PC-9 (cell line): ENCODE data around the gene SASH1. TPM values are rescaled to one million over a fixed set of nuclear protein-coding genes. Genes with fewer than 3 reads are reported as not detected.
A peak's percentile ranks its signal among the peaks of the same experiment; 100 is the strongest.

Experiments used
- BruUV-seq: library from RNA; stranded (reverse); fragments of 400-500 nt; replicated peaks from 2 replicates; lab custom pipeline; 2021; lab: Mats Ljungman, UMichigan
- CTCF ChIA-PET: fragments of 300-600 bp; sonication (Branson Sonifier 250); formaldehyde crosslinking; loops from one replicate; lab custom pipeline; 2022; ENCODE audit warnings: antibody characterized with exemption; lab: Charles Lee
- POLR2A ChIA-PET: fragments of 300-600 bp; sonication (Branson Sonifier 250); formaldehyde crosslinking; loops from one replicate; lab custom pipeline; 2022; ENCODE audit warnings: antibody characterized with exemption; ENCODE audit not compliant: unreplicated experiment; lab: Charles Lee
- DNase-seq, 2 experiments: peaks; one replicate each; pipeline versions ENCODE4 v3.0.0 to v3.0.0-alpha.2; 2015 to 2022; ENCODE audit warnings: mixed read lengths in 1 of 2
- H2AFZ ChIP-seq: fragments of 200-600 bp; sonication (generic); 2 replicates; pipeline ENCODE4 v1.8.1; 2017; ENCODE audit warnings: antibody characterized with exemption
- H3F3A ChIP-seq: fragments of 200-600 bp; sonication (generic); 2 replicates; pipeline ENCODE4 v1.8.1; 2017; ENCODE audit warnings: antibody characterized with exemption, mild to moderate bottlenecking, low read depth; ENCODE audit not compliant: insufficient read depth
- H3K27ac ChIP-seq: fragments of 200-600 bp; sonication (generic); 2 replicates; pipeline ENCODE4 v1.6.1; 2016; ENCODE audit warnings: mixed run types
- H3K27me3 ChIP-seq: fragments of 200-600 bp; sonication (generic); 2 replicates; pipeline ENCODE4 v1.6.1; 2016; ENCODE audit warnings: low read depth, mixed run types; ENCODE audit not compliant: insufficient read depth
- H3K36me3 ChIP-seq: fragments of 200-600 bp; sonication (generic); 2 replicates; pipeline ENCODE4 v1.6.1; 2016; ENCODE audit warnings: low read depth, mixed run types
- H3K4me1 ChIP-seq: fragments of 200-600 bp; sonication (generic); replicated peaks from 2 replicates; pipeline ENCODE4 v1.6.1; 2016; ENCODE audit warnings: mixed run types; ENCODE audit not compliant: insufficient read depth
- H3K4me2 ChIP-seq: fragments of 200-600 bp; sonication (generic); 2 replicates; pipeline ENCODE4 v1.6.1; 2017; ENCODE audit warnings: mixed run types
- H3K4me3 ChIP-seq: fragments of 200-600 bp; sonication (generic); 2 replicates; pipeline ENCODE4 v1.6.1; 2016; ENCODE audit warnings: mixed run types
- H3K79me2 ChIP-seq: fragments of 200-600 bp; sonication (generic); 2 replicates; pipeline ENCODE4 v1.6.1; 2017; ENCODE audit warnings: low read depth, mixed run types
- H3K9me2 ChIP-seq: fragments of 200-600 bp; sonication (generic); 2 replicates; pipeline ENCODE4 v1.8.1; 2017; ENCODE audit warnings: mild to moderate bottlenecking; ENCODE audit not compliant: insufficient read depth
- H3K9me3 ChIP-seq: fragments of 200-600 bp; sonication (generic); 2 replicates; pipeline ENCODE4 v1.8.1; 2016; ENCODE audit warnings: low read depth; ENCODE audit not compliant: insufficient read depth
- H4K20me1 ChIP-seq: fragments of 200-600 bp; sonication (generic); 2 replicates; pipeline ENCODE4 v1.8.1; 2017; ENCODE audit not compliant: insufficient read depth
- EZH2 ChIP-seq: fragments of 200-600 bp; sonication (generic); IDR thresholded peaks from 2 replicates; pipeline ENCODE4 v1.8.0; 2017; ENCODE audit warnings: antibody characterized with exemption, low read depth
- intact Hi-C: fragments of 100-400 bp; cut with micrococcal nuclease; formaldehyde crosslinking; loops from one replicate; pipeline ENCODE4 v1.10.0; 2022; ENCODE audit not compliant: unreplicated experiment
- total RNA-seq: library from RNA; stranded (reverse); gene quantifications from 2 replicates; pipeline ENCODE4 v1.2.3, GENCODE V29; 2021
- TF ChIP-seq, protein P1 (sequence below): fragments of 200-600 bp; sonication (generic); conservative IDR thresholded peaks from 2 replicates; pipeline ENCODE4 v1.6.1; 2017; ENCODE audit warnings: mixed run types, antibody characterized with exemption, mild to moderate bottlenecking, moderate library complexity

Gene SASH1
- total RNA-seq, 1 experiment from 2014 or later = 32.9 TPM

DNA sequence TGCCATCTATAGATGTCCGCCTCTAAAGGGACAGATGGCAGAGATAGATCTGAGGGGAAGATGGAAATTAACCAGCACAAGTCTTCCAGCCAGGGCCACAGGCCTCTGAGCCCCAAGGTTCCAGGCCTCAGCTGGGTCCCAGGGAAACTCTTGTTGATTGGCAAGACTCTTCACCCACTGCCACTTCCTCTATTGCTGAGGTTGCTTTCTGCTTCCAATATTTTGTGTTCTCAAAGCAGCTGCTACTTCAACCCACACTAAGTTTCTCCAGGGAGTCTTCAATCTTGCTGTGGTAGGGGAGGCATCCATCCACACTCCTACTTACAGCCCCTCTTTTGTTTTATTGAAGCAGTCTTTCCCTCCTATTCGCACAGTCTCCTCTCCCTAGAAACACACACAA is 36.4 kb upstream of the SASH1 start:
- CTCF ChIA-PET = no interaction called here
- Histone ChIP-seq H3K4me1 (peaks cover 34% of the 10 kb centered on the region), H3K36me3 (no peaks in the 10 kb centered on the region), H3K79me2 (no peaks in the 10 kb centered on the region), H3K4me3 (no peak overlapping the region), H3K27ac (peak overlapping the region; percentile 88), H2AFZ (no peak overlapping the region), H3K9me3 (no peaks in the 10 kb centered on the region), H3F3A (peaks cover 17% of the 10 kb centered on the region), H3K4me2 (peak overlapping the region; percentile 68), H3K27me3 (no peaks in the 10 kb centered on the region), H4K20me1 (no peaks in the 10 kb centered on the region), H3K9me2 (no peaks in the 10 kb centered on the region)
- intact Hi-C loops = loop anchor here (2.0 to 5.0 kb wide), 3 partner anchors 101 to 799 kb away; partner anchors contain the start of gene SAMD5
- POLR2A ChIA-PET = no interaction called here
- no peak for DNase-seq
- TF ChIP-seq EZH2 = no peak
- TF ChIP-seq, protein P1, sequence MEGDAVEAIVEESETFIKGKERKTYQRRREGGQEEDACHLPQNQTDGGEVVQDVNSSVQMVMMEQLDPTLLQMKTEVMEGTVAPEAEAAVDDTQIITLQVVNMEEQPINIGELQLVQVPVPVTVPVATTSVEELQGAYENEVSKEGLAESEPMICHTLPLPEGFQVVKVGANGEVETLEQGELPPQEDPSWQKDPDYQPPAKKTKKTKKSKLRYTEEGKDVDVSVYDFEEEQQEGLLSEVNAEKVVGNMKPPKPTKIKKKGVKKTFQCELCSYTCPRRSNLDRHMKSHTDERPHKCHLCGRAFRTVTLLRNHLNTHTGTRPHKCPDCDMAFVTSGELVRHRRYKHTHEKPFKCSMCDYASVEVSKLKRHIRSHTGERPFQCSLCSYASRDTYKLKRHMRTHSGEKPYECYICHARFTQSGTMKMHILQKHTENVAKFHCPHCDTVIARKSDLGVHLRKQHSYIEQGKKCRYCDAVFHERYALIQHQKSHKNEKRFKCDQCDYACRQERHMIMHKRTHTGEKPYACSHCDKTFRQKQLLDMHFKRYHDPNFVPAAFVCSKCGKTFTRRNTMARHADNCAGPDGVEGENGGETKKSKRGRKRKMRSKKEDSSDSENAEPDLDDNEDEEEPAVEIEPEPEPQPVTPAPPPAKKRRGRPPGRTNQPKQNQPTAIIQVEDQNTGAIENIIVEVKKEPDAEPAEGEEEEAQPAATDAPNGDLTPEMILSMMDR = no peak
- BruUV-seq = no TSS peak

DNA sequence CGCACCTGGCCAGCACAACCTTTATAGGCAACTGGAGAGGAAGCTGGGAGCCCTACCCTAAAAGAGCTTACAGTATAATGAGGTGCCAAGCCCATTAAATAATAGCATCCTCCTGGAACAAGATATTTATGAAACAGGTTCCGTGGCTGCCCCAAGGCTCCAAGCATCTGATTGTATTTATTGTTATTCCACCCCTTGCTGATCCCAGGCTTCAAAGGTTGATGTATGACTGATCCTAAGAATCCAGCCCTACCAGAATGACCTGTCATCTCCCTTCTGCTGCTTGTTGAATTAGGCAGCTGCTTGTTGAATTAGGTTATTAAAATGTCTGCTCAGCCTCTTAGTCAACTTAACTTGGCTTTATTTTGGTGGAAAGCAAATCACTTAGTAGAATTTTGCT is 35.2 kb upstream of the SASH1 start:
- POLR2A ChIA-PET = interaction anchor here (0.7 kb wide), 1 partner anchor 9 kb away, joined by 4 read pairs; no protein-coding TSS in a partner anchor
- Histone ChIP-seq H3K27ac (peak overlapping the region; percentile 88), H4K20me1 (no peaks in the 10 kb centered on the region), H3K36me3 (no peaks in the 10 kb centered on the region), H3K4me3 (no peak overlapping the region), H2AFZ (no peak overlapping the region), H3K9me2 (no peaks in the 10 kb centered on the region), H3K4me1 (peaks cover 34% of the 10 kb centered on the region), H3K9me3 (no peaks in the 10 kb centered on the region), H3F3A (peaks cover 17% of the 10 kb centered on the region), H3K79me2 (no peaks in the 10 kb centered on the region), H3K4me2 (peak overlapping the region; percentile 68), H3K27me3 (no peaks in the 10 kb centered on the region)
- no peak for TF ChIP-seq EZH2
- TF ChIP-seq, protein P1 = no peak
- intact Hi-C loops = loop anchor here (1.0 to 5.0 kb wide), 6 partner anchors 35 to 800 kb away; partner anchors contain the start of genes SAMD5 and SASH1
- no TSS peak for BruUV-seq
- DNase-seq = peak; percentile 54 to 98
- CTCF ChIA-PET = interaction anchor here (0.6 kb wide), 2 partner anchors 138 to 196 kb away, joined by 4 read pairs; no protein-coding TSS in a partner anchor

DNA sequence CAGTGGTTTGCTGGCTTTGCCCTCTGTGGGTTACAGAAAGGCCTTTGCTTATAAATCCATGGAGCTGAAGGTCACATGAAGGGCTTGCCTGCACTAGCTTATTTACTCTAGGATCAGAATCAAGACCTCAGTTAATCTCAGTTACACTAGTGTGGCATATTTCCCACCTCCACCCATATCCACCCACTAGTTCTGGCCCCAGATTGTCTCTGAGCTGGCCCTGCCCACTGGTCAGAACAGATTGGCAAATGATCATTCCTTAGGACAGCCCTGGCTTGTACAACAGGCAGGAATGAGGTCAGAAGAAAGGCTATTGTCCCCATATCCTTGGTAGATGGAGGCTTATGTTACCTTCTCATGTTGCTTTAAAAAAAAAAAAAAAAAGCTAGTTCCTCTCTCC is 33.3 kb upstream of the SASH1 start:
- Histone ChIP-seq H3F3A (peaks cover 17% of the 10 kb centered on the region), H4K20me1 (no peaks in the 10 kb centered on the region), H3K9me2 (no peaks in the 10 kb centered on the region), H3K4me1 (peaks cover 34% of the 10 kb centered on the region), H3K27ac (no peak overlapping the region), H3K4me2 (no peak overlapping the region), H3K9me3 (no peaks in the 10 kb centered on the region), H3K27me3 (no peaks in the 10 kb centered on the region), H2AFZ (no peak overlapping the region), H3K79me2 (no peaks in the 10 kb centered on the region), H3K36me3 (no peaks in the 10 kb centered on the region), H3K4me3 (no peak overlapping the region)
- no peak for DNase-seq
- intact Hi-C loops = loop anchor here (5.0 kb wide), 1 partner anchor 802 kb away; the partner anchor contains the start of gene SAMD5
- CTCF ChIA-PET = interaction anchor here (0.6 kb wide), 2 partner anchors 129 to 181 kb away, joined by 3 to 4 read pairs; no protein-coding TSS in a partner anchor
- TF ChIP-seq EZH2 = no peak
- TF ChIP-seq, protein P1 = no peak
- POLR2A ChIA-PET = no interaction called here
- BruUV-seq = no TSS peak
